Fibroblast of skin of left quadriceps (primary cell): Measurements from ENCODE around the gene GMDS.

Source experiments
- DNase-seq, 2 experiments: peaks; one replicate each; pipeline ENCODE4 v3.0.0-alpha.2; 2013; ENCODE audit warnings: low read depth in 2 of 2

GMDS gene

DNA sequence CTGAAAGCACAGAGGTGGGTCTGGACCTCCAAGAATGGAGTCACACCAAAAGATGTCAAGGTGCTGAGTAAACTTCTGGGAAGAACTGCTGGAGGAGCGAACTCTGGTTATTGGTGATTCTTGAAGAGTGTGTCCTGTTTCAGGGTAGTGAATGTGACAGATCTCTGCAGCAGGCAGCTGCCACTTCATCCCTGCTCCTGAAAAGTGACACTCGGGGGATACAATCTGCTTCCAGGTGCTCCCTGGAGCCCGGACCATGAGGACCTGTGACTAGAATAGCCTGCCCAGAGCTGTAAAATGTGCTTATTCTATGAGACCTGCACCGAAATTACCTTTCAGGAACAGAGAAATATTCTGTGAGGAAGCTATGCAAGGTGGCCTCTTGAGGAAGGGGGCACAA, 444.6 kb downstream of the GMDS start:
- DNase-seq, result no peak

DNA sequence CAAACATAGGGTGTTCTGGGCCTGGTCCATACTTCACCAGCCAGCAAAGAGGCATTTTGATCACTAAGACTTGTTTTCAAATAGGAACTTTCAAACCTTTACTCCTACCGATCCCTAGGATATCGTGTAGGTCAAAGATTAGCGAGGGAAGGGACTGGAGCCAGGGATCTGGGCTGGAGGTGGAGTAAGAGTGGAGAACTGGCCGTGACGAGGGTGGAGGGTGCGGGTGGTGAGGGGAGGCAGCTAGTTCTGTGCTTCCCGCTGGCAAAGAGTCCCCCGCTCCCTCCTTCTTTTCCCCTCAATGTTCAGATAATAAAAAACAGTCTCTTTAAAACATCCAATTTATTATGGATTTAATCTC, 446.5 kb downstream of the GMDS start:
- DNase-seq, result no peak

DNA sequence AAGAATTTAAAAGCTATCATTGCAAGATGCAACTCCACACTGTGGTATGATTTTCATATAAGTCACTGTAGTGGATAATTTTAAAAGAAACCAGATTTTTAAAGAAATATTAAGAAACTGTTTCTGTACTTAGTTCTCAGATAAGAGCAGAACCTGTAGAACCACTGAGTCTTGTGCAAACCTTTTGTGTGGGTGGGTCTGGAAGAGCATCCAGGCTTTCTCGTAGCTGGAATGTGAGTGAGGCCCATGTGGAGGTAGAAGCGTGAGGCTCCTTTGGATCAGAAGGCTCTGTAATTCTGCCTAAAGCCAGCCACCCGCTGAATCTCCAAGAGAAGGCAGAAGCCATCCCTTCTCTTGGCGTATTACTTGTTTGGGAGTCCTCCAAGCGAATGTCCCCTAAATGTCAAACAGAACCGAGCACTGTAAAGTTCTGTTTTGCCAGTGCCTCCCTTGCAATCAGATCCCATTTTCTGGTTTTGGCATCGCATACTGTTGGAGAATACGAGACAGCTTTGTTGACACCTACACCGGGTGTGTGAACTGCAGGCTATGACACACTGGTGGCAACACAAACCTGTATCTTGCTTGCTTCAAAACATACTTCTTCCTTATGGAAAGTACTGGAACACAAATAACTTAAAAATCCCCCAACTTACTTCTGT, 447.0 kb downstream of the GMDS start:
- no peak for DNase-seq

DNA sequence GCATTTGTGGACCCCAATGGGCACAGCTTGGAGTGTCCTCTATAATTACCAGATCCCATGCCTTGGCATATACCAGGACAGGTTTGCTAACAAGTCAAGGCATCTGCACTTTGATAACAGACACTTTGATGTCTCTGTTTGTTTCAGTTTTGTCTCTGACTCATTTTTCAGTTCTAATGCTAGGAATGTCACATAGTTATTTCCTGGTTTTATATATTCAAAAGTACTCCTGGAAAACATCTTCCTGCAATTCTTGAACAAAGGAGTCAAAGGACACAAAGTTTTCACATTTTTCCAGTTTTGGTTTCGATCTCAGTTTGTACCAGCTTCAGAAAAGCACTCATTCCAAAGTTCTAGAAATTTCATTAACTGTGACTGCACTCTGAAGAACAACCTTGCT, 447.6 kb downstream of the GMDS start:
- DNase-seq, result no peak

DNA sequence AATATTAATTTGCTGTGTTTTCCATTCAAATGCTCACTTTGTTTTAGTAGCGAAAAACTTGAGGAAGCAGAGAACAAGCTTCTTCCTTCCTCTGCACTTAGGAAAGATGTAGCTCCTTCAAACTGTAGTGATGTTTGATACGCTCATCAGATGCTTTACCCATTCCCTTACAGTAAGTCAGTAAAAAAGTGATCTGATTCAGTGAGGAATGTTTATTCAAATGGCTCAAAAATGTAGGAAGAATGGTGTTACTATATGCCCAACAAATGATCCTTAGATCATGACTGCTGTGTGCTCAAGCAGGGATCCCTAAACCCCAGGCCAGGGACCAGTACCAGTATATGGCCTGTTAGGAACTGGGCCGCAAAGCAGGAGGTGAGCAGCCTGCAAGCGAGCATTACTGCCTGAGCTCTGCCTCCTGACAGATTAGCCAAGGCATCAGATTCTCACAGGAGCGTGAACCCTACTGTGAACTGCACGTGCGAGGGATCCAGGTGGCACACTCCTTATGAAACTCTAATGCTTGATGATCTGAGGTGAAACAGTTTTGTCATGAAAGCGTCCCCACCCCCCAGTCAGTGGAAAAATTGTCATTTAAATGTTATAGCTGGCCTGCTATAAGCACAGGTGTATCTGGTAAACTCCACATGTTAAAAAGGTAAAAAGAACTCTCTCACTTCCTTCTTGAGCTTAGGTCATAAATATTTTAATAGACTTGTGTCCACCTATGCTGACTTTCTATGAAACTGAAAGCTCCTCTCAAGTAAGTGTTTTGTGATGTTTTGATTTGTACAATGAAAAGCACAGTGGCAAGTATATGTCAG, 448.5 kb downstream of the GMDS start:
- DNase-seq, result no peak

DNA sequence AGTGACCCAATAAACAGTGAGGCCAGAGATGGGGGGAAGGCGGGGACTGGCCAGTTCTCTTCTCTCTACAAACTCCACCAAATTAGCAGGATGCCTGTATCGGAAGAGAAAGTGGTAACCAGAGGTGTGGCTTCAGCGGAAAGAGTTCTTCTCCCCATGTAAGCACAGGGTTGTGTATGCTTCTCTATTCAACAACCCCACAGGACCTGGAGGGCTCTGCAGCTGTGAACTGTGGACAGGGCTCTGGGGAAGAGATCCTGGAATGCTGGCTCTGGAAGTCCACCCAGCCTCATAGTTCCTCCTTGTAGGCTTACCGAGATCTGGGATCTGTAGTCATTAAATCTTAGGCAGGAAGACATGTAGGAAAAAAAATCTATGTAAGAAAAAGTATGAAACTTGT, 449.5 kb downstream of the GMDS start:
- no peak for DNase-seq

DNA sequence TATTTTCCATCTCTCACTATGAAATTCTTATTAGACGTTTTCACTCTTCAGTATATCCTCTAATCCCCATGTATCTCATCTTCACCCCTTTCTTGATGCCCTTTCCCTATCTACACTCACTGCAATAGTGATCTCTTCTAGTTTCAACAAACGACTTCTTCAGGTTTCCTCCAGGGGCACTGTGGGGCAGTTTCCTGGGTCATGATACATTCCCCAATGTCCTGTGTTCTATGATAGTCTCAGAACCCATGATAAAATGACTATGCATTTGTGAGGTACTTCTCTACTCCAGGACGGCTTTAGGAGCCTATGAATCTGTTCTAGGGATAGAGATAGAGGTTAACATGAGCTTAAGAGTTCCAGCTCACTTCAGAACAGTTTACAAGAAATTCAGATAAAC, 452.4 kb downstream of the GMDS start:
- DNase-seq, result no peak

DNA sequence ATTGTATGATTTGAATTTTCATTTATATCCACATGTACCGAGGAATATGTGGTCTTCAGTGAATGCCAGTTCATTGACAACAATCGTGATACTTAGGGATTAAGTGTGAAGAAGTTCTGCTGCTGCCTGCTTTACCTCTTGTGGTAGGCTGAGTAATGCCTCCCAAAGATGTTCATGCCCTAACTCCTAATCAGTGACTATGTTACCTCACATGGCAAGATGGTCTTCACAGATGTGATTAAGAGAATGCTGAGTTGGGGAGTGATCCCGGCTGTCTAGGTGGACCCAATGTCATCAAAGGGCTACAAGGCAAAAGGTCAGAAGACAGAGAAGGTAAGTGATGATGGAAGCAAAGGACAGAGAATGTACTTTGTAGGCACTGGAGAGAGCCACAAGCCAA, 454.7 kb downstream of the GMDS start:
- no peak for DNase-seq

DNA sequence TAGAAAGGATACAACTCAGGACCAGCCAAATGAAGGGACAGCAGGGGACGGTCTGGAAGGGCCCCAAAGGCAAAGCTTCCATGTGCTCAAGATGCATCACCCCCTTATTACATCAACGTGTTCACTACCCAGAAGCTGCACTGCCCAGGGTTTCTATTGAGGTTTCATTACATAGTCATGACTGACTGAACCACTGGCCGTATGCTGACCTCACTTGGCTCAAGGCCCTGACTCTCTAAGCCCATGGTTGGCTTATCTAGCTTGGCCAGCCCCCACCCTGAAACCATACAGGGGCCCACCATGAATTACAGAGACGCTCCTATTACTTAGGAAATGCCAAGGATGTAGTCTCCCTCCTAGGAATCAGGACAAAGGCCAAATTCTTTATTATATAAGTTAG, 456.3 kb downstream of the GMDS start:
- no peak for DNase-seq

DNA sequence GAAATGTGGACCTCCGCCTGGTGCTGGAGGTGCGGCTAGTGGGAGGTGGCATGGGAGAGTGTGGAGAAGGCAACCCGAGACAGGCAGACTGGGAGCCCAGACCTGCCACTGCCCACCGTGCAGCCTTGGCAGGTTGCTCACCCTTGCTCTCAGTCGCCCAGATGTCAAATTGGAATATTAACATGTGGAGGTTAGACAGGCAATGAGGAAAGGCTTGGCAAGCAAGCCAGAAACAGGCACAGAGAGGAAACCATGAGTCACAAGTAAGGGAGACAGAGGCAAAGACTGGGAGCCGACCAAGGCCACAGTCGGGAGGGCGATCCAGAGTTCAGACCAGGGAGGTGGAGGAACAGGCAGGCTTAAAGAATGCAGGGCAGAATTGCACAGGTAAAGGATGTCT, 457.5 kb downstream of the GMDS start:
- no peak for DNase-seq

DNA sequence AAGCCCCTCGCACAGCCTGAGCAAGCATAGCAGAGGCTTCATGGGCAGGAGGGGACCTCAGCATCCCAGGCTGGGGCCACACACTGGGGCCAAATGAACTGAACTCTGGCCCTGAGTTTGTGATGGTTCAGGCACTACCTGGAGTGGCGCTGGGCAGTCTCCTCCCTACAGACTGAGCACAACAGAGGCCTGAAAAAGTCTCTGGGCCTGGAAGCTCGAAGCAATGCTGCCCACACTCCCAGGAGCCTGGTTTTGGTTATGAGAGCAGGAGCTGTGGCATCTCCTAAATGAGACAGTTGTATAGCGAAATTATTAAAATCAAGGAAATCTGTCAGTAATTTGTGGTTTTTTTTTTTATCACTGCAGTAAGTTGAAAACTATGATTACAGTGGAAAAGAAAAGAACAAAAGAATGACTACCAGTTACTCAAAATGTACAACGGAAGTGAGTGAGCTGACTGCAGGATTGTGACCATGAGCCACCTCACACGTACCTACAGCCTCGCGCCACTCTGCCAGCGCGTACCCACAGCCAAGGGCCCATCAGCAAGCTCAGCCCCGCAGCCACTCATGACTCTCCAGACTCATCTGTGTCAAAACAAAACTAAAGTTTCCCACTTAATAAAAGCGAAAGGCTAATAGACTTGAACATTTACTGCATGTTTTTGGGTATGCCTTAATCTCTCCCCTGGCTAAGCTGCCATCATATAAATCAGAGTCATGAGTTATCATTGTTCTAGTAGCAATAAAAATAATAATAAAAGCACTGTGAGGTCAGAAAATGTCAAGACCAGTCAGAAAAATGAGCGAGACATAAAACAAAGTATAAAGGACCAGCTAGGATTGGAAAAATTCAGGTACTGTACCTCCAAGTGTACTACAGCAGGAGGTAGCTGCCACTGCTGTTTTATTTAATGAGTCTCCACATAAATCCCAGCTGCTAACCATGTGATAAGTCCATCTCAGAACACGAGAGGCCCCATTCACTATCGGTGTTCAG, 458.7 kb downstream of the GMDS start:
- no peak for DNase-seq

DNA sequence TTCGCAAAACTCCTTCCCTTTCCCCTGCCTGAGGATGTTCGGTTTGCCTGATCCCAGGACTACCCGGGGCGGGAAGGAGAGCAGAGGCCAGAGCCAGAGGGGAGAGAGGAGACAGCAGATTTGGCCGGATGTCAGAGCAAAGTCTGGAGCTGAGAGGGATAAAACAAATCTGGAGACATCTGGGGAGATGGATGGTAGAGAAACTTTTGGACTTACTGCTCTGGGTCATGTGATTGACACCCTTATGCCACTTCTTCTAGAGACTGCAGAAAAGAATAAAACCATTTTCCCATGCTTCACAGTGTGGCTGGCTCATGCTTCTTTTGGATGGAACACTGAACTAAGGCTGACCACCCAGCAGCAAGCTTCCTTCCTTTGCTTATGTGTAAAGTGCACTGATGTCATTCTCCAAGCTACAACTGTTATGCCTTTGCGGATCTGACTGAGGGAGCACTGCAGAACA, 461.0 kb downstream of the GMDS start:
- no peak for DNase-seq

DNA sequence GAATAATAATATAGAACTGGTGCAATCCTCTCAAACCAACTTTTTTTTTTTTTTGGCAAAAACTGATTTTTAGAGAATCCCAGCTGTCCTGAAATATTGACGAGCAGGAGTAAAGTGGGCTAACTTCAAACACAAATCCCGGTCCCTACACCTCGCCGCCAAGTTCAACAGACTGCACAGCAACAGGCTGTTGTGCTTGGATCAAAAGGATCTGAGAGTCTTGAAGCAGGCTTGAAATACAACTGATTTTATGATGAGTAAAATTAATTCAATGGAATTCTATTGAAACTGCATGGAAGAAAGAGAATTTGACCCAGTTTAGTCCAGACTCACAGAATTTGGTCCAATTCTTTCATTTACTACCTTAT, 463.6 kb downstream of the GMDS start:
- DNase-seq, result no peak

DNA sequence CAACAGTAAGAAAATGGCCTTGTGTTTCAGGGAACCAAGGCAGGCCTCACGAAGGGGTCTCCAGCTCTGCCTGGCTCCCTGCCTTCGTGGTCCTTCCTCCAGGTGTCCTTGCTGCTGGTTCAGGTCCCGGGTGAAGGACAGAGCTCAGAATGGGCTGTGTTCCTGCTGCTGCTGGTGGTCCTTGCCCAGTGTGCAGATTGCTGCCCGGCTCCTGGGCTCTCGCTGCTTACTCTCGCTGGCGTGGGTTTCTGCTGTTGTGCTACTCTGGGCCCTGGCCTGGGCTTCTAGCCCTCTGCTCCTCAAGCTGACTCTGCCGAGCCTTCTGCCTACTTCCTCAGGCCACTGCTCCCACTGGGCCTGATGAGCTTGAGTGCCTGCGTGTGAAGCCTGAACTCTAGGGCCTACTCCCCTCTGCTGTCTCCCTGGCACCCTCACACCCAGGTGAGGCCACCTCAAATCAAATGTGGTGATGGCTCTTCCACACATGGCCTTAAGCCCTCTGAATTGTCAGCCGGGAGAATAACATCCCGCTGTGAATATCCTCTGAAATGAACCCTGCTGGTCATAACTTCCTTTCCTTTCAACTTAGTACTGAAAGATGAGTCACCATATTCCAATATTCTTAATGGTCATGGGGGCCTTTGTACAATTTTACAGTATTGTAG, 464.1 kb downstream of the GMDS start:
- no peak for DNase-seq

DNA sequence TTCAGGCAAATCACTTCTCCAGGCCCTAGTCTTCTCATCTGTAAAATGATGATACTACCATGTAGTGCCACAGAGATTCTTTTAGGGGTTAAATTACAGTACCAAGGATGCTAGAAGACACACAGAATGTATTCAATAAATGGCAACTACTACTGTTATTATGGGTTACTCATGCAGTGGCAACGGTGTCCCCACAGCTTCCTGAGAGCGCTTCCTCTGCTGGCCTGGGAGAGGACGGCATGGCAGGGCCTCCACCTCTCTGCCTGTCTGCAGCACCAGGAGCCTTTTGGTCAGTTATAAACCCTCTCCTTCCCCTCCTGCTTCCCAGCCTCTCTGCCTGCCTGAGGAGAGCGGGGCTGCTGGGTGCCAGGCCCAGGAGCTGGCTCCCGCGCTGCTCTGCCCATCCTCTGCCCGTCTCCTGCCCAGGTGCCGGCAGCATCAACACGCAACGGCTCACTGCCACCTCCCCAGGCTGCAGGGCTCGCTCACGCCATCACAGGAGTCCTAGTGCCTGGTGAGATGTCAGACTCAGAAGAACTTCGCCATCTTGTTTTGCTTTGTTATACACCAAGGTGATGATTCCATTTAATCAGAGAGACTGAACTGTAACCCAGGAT, 465.0 kb downstream of the GMDS start:
- no peak for DNase-seq

DNA sequence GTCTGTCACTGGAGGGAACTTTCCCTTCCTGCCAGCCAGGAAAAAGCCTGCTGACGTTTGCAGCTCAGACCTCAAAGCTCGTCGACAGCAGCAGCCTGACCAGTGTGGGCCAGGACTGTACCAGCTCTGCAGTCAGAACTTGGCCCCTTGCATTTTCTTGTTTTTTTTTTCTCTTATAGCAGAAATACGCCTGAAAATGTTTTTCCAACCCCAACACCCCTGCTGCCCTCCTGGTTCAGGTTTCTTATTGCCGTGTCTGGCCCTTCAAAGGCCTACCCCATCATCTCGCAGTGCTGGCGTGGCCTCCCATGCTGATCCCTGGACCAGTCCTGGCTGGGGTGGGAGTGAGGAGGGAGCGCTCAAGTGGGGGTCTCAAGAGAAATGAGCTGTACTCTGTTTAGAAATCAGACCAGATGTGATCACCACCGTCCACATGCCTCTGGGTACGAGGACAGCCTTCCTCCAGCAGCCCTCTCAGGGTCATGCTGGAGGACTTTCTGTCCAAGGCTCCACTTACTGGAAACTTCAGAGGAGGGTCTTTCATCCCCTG, 466.6 kb downstream of the GMDS start:
- DNase-seq, result no peak

DNA sequence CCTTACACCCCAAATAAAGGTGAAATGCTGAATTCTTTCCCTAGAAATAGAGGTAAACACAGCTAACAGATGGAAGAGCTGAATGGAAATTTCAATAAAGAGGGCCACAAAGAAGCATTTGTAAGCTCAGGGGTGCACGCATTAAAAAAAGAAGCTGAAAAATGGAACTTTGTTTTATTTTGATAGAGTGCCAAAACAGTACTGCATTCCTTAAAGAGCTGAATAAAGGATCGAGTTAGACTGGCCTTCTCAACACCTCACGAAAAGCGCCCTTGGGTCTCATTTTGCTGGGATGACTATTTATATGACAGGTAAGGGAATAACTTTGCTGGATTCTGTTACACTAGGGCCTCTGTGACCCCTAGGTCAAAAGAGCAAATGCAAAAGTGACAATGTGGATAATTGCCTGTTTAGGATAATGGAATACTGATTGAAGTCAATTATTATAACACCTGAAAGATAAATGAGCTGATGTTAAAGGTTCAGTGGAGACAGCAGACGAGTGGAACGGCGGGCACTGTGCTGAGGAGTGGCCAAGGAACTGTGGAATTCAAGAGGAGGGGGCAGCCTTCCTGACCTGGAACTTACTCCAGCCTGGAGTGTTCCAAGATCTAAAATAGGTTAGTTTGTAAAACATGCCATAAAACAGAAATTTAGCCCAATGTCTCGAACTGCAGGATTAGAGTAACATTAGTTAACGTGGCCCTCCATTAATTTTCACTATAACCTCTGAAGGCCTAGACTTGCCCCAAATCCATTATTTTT, 467.3 kb downstream of the GMDS start:
- no peak for DNase-seq

DNA sequence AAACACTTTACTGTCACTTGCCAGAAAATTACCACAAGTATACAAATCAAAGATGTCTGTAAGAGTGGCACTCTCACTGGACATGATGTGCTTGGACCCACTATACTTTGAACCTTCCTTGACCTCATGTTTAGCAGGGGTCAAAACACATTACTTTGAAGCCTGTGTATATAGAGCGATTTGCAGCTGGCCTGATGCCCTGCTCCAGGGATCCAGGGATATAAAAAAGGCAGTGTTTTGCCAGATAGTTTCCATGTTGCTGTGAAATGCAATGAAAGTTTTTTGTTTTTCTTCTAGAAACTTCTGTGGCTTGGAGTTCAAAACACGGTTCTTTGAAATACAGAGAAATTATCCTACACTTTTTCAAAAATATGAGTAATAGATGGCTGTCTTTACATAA, 470.0 kb downstream of the GMDS start:
- DNase-seq, result no peak

DNA sequence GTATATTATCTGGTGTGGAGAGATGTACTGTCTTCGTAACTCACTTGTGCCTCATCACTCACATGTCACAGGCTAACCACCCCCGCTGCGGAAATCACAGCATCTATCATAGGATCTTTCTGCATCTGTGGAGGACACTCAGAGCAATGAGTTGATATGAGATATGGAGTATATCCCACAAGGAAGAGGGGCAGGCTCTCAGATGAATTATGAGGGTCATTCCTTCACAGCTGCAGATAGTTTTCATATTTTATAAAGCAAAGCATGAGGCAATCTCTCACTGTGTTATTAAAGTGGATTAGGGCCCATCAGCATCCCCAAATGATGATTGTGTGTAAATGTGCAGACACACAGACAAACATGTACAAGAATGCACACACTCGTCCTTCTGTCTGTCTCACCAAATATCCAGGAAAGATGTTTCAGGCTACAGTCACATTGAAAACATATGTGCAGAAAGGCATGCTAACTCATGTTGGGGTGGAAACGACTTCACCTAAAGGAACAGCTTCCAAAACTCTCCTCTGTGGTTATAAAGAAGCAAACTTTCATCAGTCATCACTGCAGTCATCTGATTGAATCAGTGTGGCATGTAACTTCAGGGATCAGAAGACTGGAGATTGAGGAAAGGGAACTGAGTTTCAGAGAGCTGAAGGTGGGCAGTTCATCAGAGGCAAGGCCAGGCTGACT, 471.0 kb downstream of the GMDS start:
- DNase-seq, result peak; percentile 82 to 83

DNA sequence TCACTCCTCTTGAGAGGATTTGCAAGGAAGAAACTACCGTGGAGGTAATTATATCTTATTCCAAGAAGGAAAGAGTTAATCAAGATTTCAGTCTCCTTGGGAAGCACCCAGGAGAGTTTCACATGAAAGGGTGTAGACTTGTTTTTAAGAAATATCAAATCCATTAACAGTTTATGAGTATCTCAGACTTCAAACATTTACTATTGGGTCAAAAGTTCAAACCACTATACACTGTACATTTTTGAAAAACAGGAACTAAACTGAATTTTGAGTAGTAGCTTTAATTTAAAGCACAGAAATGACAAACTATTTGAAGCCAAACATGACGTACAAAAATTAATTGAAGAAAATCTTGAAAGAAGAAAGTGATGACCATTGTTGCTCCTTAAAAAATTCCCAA, 471.7 kb downstream of the GMDS start:
- DNase-seq, result no peak
